ENCODE results near the gene LRP8. TPM values are rescaled to one million over a fixed set of nuclear protein-coding genes. Genes with fewer than 3 reads are reported as not detected.

Gene LRP8
- total and polyA plus RNA-seq, 9 of the 15 experiments (the other 6 are each of a cell fraction or from before 2014, with no cell fraction given), result 7.1 to 56.1 (median 31.3) TPM

GRCh38 chr1:53367503-53368313 is 39.8 kb upstream of the LRP8 start (continued):
- TF ChIP-seq PBX2 (CRISPR knock-in tag; IDR thresholded peaks at IDR 0.05; ENCODE audit: low read depth), result no peak
- peak; percentile 25; the same call in 1 of the 2 replicates for TF ChIP-seq PBX2 (tag; conservative IDR thresholded peaks at IDR 0.05; ENCODE audit: low read depth)
- 0 out of 4 replicates have a peak, but pooled peaks of 1 of the 2 experiments have one; percentile 36 for TF ChIP-seq MLLT1 (IDR thresholded peaks at IDR 0.05)
- TF ChIP-seq ADNP (tag; IDR thresholded peaks at IDR 0.05), result peak; percentile 93
- TF ChIP-seq SMARCA4 (IDR thresholded peaks at IDR 0.05), result peak; percentile 60; the same call in 1 of the 2 replicates
- TF ChIP-seq RAD51 (IDR thresholded peaks at IDR 0.05; ENCODE audit: borderline replicate concordance, low read depth), result no peak
- peak; percentile 10 for TF ChIP-seq CCNT2 (IDR thresholded peaks at IDR 0.05; ENCODE audit: borderline replicate concordance, extremely low read depth, insufficient read length, low read depth, low read length)
- 0 out of 2 replicates have a peak, but pooled peaks have one; percentile 45 for TF ChIP-seq L3MBTL2 (IDR thresholded peaks at IDR 0.05)
- TF ChIP-seq ETV1 (tag; conservative IDR thresholded peaks at IDR 0.05; ENCODE audit: low read depth), result peak; percentile 92
- TF ChIP-seq MYC (IDR thresholded peaks at IDR 0.05; ENCODE audit: low read depth, low read length), result peak; percentile 79
- no peak for TF ChIP-seq MYC (CRISPR knock-in tag; IDR thresholded peaks at IDR 0.05; ENCODE audit: borderline replicate concordance, low read depth)
- TF ChIP-seq MNT (conservative IDR thresholded peaks at IDR 0.05), result 0 out of 4 replicates have a peak, but pooled peaks of 1 of the 2 experiments have one; percentile 15
- peak; percentile 78 for TF ChIP-seq CBFA2T2 (conservative IDR thresholded peaks at IDR 0.05)
- peak in 1 of 3 experiments; percentile 45 for TF ChIP-seq YY1 (IDR thresholded peaks at IDR 0.05; ENCODE audit: borderline replicate concordance in 1 of 3, control insufficient read depth in 1 of 3, extremely low read depth in 1 of 3, insufficient read depth in 3 of 3, insufficient read length in 1 of 3, insufficient replicate concordance in 2 of 3, low read depth in 1 of 3, low read length in 2 of 3)
- TF ChIP-seq, protein P1, sequence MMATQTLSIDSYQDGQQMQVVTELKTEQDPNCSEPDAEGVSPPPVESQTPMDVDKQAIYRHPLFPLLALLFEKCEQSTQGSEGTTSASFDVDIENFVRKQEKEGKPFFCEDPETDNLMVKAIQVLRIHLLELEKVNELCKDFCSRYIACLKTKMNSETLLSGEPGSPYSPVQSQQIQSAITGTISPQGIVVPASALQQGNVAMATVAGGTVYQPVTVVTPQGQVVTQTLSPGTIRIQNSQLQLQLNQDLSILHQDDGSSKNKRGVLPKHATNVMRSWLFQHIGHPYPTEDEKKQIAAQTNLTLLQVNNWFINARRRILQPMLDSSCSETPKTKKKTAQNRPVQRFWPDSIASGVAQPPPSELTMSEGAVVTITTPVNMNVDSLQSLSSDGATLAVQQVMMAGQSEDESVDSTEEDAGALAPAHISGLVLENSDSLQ (IDR thresholded peaks at IDR 0.05), result peak; percentile 74
- TF ChIP-seq MEIS2 (IDR thresholded peaks at IDR 0.05; ENCODE audit: partially characterized antibody), result peak; percentile 94
- no peak for TF ChIP-seq GATAD2B (IDR thresholded peaks at IDR 0.05; ENCODE audit: borderline replicate concordance)
- TF ChIP-seq HDAC2 (IDR thresholded peaks at IDR 0.05), result peak; percentile 66; the same call in 1 of the 2 replicates
- peak in 1 of 2 experiments; percentile 28; a peak in 1 of 4 replicates for TF ChIP-seq HDAC1 (IDR thresholded peaks at IDR 0.05)
- TF ChIP-seq ZNF197 (CRISPR knock-in tag; IDR thresholded peaks at IDR 0.05; ENCODE audit: low read depth), result 0 out of 2 replicates have a peak, but pooled peaks have one; percentile 53

Measured in K562 (cell line).